Middle frontal gyrus (tissue), 1 donor: ENCODE measurements around the gene SEPTIN1.
"Not testable (repeated sequence)": the region's sequence is repeated elsewhere in the genome, so short reads cannot be mapped to it uniquely, and the experiment has no call there.

Source experiments
- DNase-seq: peaks from one replicate; pipeline ENCODE4 v3.0.0-alpha.2; 2015; ENCODE audit warnings: low spot score; ENCODE audit errors: extremely low spot score

Gene SEPTIN1

DNA sequence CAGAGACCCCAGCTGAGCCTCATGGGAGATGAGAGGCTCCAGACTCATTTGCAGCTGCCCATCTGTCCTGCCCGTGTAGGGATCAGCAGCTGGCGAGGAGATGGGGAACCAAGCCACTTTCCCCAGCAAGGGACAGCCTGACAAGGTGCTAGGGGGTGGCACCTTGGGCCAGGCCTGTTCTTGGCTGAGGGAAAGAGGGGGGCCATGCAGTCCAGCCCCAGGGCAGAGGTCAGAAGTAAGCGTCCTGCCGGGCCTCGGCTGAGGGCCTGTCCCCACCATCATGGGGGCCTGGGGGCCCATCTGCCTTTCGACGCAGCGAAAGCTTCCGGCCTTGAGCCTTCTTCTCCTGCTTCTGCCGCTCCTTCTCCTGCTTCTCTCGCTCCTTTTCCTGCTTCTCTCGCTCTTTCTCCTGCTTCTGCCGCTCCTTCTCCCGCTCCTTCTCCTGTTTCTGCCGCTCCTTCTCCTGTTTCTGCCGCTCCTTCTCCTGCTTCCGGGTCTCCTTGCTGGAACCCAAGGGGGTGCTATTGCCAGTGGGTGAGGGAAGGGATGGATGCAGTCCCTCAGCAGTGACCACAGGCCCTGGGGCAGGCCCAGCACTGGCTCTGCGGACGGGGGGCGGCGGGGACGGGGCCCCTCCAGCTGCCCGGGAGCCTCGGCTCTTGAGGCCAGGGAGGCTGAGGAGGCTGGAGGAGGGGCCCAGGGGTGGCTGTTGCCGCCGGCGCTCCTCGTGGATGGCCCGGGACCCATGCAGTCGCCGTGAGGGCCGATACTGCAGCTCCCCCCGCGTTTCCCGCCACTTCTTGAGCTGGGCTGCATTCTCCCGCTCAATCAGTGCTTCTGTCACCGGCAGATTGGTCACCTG is 24.4 kb downstream of the SEPTIN1 start:
- DNase-seq: no peak

- no peak for DNase-seq
These were observed 25.2 kb downstream of the SEPTIN1 start for GRCh38 chr16:30357085-30357714.

GRCh38 chr16:30356401-30357084 is 25.8 kb downstream of the SEPTIN1 start:
- no peak for DNase-seq

- DNase-seq: no peak
These were observed 26.4 kb downstream of the SEPTIN1 start for GRCh38 chr16:30355954-30356308.

DNA sequence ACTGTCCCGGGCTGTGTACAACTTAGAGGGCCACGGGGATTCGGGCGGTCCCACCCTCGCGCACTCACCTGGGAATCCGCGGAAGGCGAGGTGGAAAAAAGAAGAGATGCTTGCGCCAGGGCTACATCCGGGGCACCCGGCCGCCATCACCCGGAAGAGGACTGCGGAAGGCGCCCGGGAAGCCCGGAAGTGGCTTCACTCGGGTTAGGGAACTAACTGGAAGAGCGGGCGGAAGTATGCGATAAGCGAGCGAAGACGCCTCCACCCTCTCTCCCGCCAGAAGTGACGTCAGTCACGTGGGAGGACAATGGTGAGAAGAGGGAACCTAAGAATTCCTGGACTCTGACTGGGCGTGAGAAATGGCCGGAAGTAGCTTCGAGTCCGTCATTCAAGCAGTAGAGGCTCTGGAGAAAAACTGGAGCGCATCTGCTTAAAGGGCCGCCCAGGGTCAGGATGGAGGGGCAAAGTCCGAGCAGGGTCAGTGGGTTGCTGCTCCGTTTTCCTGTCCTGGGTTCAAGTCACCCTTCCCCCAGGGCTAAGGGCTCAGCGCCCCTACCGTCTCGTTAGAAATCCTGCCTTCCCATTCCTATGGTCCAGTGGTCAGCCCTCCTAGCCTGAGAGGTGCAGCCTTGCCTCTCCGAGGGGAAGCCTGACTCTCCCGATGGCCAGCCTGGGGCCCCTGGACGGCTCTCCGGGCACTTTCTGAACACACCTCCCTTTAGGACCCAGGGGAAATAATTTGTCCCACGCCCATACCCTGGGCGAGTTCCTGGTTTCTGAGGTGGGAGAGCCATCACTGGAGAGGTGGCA is 27.0 kb downstream of the SEPTIN1 start, which contains the start of gene CD2BP2:
CD2BP2 (minus strand) TSS at position 165 of the 810 bp plus-strand sequence. CDS start 627 bp downstream, outside the sequence.
- DNase-seq: peak; percentile 99

DNA sequence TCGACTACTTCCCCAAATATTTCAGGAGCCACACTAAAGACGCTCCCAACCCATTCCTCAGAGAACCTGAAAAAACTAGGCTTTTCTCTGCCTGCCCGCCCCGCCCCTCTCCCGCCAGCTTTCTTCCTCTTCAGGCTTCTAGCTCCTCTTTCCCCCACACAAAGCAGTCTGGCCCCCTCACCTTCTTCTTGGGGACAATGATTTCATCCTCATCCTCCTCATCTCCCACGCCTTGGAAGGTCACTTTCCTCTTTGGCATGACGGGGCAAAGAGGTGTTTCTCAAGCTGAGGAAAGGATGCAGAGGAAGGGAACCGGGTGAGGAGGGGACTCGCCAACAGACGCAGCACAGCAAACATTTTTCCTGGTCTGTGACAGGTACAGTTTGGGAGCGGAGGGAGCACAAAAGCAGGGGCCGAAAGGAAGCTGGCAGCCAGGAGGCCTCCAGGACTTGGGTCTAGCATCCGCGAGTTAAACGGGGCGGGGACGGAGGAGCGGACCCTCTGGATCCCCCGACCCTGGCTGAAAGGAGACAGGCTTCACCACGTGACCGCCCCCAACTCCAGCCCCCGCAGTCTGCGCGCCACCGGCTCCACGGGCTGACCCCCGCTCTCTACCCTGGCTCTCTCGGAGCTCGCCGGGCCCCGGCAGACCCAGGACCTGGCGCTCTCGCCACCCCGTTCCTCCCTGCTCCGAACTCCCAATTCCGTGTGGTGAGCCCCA is 27.8 kb downstream of the SEPTIN1 start:
- no peak for DNase-seq

DNA sequence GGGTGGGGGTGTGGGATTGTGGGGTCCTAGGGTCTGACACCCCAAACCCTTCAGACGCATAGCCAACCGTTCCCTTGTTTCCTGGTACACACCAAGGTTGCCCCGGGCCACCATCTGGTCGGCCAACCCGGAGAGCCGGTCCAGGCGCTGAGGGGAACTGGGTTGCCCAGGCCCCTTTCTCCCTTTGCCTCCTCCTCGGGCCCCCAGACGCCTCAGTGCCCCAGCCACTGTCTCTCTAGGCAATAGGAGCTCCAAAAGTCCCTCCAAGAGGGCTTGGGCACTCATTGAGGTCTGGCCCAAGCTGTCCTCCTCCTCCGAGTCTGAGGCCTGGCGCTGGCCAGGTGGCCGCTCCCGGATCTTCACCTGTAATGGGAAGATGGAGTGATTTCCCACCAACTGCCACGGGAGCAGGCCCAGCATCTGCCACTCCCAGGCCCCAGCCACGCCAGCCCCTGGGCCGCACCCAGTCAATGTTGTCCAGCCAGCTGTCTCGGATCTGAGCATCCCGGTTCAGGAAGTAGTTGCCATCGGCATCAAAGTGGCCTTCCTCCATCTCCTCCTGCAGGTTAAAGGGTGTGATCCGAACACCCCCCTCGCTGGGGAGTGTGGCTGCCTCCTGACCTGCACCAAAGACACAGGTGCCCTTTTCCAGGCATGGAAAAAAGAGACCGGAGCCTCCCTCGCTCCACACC is 28.8 kb downstream of the SEPTIN1 start:
- DNase-seq: no peak

GRCh38 chr16:30352488-30353401 is 29.6 kb downstream of the SEPTIN1 start:
- DNase-seq: no peak

GRCh38 chr16:30351586-30352419 is 30.6 kb downstream of the SEPTIN1 start:
- DNase-seq: peak; percentile 60

DNA sequence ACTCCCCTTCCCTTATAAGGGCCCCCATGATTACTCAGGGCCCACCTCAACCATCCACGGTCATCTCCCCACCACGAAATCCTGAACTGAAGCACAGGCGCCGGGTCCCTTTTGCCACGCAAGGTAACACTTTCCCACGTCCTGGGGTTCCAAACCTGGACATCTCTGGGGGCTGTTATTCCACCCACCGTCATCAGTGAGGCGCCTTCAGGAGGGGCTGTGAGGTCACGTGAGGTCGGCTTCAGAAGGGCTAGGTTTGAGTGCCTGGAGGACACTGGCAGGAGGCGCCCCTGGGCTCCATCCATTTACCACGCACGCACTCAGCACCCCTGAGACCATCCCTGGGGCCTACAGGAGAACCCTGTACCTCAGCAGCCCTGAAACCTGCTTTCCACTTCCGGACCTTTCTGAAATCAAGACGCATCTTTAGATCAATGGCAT is 31.3 kb downstream of the SEPTIN1 start:
- DNase-seq: no peak

DNA sequence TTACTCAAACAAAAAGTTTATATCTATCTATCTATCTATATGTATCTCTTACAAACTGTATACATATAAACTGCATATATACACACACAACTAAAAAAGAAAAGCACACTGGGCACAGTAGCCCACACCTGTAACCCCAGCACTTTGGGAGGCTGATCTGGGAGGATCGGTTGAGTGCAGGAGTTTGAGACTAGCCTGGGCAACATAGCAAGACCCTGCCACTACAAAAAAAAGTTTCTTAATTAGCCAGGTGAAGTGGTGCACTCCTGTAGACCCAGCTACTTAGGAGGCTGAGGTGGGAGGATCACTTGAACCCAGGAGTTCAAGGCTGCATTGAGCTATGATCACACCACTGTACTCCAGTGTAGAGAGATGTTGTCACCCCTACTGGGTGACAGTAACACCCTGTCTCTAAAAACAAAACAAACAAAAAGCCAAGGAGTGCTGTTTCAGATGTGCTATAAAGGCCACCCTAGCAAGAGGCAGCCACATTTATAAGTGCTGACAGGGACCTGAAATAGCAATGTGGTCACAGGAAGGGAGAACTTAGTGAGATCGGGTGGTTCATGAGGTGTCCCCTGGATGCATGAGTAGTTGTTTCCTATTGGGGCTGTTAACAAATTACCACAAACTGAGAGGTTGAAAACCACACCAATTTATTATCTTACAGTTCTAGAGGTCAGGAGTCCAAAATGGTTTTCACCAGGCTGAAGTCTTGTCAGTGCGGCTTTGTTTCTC is 32.1 kb downstream of the SEPTIN1 start:
- DNase-seq: no peak

DNA sequence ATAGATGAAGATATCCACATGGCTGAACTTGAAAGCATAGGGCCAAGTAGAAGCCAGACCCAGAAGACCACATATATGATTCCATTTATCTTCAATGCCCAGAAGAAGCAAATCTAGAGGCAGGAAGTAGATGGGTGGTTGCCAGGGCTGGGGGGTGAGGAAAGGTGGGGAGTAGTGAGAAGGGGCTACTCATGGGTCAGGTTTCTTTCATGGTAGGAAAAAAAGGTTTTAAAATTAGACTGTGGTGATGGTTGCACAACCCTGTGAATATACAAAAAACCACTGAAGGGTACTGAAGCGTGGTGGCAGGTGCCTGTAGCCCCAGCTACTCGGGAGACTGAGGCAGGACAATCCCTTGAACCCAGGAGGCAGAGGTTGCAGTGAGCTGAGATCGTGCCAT is 32.7 kb downstream of the SEPTIN1 start:
- no peak for DNase-seq

DNA sequence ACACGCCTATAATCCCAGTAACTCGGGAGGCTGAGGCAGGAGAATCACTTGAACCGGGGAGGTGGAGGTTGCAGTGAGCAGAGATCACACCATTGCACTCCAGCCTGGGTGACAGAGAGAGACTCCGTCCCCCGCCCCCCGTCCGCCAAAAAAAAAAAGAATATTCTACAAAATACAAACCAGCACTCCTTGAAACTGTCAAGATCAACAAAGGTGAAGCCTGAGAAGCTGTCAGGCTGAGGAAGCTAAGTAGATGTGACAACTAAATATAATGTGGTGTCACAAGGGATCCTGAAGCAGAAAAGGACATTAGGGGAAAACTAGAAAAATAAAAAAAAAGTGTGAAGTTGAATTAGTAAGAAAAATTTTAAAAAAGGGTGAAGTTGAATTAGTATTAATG is 33.4 kb downstream of the SEPTIN1 start:
- DNase-seq: no peak

DNA sequence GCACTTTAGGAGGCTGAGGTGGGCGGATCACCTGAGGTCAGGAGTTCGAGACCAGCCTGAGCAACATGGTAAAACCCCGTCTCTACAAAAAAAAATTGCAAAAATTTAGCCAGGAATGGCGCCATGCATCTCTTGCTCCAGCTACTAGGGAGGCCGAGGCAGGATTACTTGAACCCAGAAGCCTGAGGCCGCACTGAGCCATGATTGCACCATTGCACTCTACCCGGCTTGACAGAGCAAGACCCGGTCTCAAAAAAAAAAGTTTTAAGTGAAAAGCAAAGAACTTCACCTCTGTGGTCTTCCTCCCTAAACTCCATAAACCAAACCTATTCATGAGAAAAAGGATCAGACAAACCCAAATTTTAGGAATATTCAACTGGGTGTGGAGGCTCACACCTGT is 34.2 kb downstream of the SEPTIN1 start:
- no peak for DNase-seq

DNA sequence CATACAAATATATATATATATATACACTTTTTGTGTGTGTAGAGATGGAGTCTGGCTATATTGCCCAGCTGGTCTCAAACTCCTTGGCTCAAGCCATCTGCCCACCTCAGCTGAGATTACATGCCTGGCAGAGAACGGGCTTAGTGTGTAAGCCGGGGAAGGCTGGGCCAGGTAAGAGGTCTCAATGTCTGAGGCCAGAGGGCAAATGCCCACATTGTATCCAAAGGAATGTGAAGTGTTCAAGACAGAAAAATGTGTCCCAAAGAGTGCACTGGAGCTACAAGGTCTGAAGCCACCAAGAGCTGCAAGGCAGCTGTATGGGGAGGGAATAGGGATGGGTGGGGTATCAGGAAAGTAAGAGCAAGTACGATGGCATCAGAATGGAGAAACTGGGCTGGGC is 36.1 kb downstream of the SEPTIN1 start:
- no peak for DNase-seq

DNA sequence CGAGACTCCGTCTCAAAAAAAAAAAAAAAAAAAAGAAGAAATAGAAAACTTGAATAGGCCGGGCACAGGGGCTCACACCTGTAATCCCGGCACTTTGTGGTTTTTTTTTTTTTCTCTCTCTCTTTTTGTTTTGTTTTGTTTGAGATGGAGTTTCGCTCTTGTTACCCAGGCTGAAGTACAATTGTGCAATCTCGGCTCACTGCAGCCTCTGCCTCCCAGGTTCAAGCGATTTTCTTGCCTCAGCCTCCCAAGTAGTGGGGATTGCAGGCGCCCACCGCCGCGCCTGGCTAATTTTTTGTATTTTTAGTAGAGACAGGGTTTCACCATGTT is 38.9 kb downstream of the SEPTIN1 start:
- not testable (repeated sequence) for DNase-seq

DNA sequence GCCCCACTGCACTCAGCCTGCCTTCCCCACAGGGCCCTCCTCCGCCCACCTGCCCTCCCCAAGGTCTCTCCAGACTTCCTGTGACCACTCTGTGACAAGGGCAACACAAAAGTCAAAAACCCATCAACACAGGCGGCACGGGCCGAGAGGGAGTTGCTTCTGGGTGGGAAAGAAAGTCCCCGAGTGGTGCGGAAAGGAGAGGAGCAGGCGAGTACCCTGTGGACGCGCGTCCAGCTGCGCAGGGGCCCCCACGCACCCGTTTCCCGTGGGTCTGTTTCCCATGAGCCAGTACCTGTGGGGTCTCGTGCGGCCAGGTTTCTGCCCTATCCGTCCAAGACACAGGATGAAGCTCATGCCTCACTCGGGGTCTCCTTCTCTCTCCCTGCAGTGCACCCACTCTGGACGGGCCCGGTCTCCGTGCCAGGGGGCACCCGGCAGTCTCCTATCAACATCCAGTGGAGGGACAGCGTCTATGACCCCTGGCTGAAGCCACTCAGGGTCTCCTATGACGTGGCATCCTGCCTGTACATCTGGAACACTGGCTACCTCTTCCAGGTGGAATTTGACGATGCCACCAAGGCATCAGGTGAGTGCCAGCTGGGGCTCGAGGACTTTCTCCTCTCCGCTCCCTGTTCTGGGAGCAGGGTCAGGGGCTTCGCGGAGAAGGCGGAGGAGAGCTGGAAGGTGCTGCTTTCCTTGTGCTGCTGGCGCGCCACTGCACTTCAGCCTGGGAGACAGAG is 39.4 kb downstream of the SEPTIN1 start:
- no peak for DNase-seq
